OCI-LY7 (cell line): ENCODE results near the gene SLC37A1. TPM values are rescaled to one million over a fixed set of nuclear protein-coding genes. Genes with fewer than 3 reads are reported as not detected.

Experiments
- BruUV-seq: library from RNA; stranded (reverse); fragments of 400-500 nt; replicated peaks from 2 replicates; lab custom pipeline; 2021; lab: Mats Ljungman, UMichigan
- CTCF ChIA-PET: fragments of 300-600 bp; sonication (Branson Sonifier 250); formaldehyde crosslinking; loops from one replicate; lab custom pipeline; 2022; ENCODE audit warnings: antibody characterized with exemption; ENCODE audit not compliant: unreplicated experiment; lab: Charles Lee
- POLR2A ChIA-PET: fragments of 300-600 bp; sonication (Branson Sonifier 250); formaldehyde crosslinking; loops from one replicate; lab custom pipeline; 2022; ENCODE audit warnings: antibody characterized with exemption; lab: Charles Lee
- DNase-seq: peaks from one replicate; pipeline ENCODE4 v3.0.0-alpha.2; 2015; ENCODE audit warnings: low spot score
- H2AFZ ChIP-seq: fragments of 200-600 bp; sonication (generic), shearing (Covaris generic); 2 replicates; pipeline ENCODE4 v1.6.1; 2014; ENCODE audit warnings: mild to moderate bottlenecking, antibody characterized with exemption, low read length, moderate library complexity
- H3K27ac ChIP-seq: fragments of 200-600 bp; sonication (generic); 2 replicates; pipeline ENCODE4 v1.5.1; 2014; ENCODE audit warnings: mixed run types, low read depth, mild to moderate bottlenecking, moderate library complexity, low read length, inconsistent platforms; ENCODE audit not compliant: poor library complexity, severe bottlenecking
- H3K36me3 ChIP-seq: fragments of 200-600 bp; sonication (generic); 2 replicates; pipeline ENCODE4 v1.6.1; 2014; ENCODE audit warnings: mild to moderate bottlenecking, antibody characterized with exemption, low read length, moderate library complexity, mixed read lengths; ENCODE audit not compliant: insufficient read depth
- H3K4me1 ChIP-seq: fragments of 200-600 bp; sonication (generic); 2 replicates; pipeline ENCODE4 v1.5.1; 2014; ENCODE audit warnings: mild to moderate bottlenecking, low read length; ENCODE audit not compliant: insufficient read depth, poor library complexity, severe bottlenecking
- H3K4me2 ChIP-seq: fragments of 200-600 bp; sonication (generic); 2 replicates; pipeline ENCODE4 v1.6.1; 2014; ENCODE audit warnings: mild to moderate bottlenecking, low read length
- H3K4me3 ChIP-seq: fragments of 200-600 bp; sonication (generic); 2 replicates; pipeline ENCODE4 v1.5.1; 2014; ENCODE audit warnings: mild to moderate bottlenecking, low read depth, low read length; ENCODE audit not compliant: poor library complexity, severe bottlenecking
- H3K79me2 ChIP-seq: fragments of 200-600 bp; sonication (generic); 2 replicates; pipeline ENCODE4 v1.6.1; 2016; ENCODE audit warnings: low read depth, mild to moderate bottlenecking, low read length, moderate library complexity, mixed read lengths; ENCODE audit not compliant: insufficient read depth
- H3K9me2 ChIP-seq: fragments of 200-600 bp; sonication (generic); 2 replicates; pipeline ENCODE4 v1.6.1; 2016; ENCODE audit warnings: mild to moderate bottlenecking, low read length, mixed read lengths; ENCODE audit not compliant: insufficient read depth
- H3K9me3 ChIP-seq: fragments of 200-600 bp; sonication (generic); 2 replicates; pipeline ENCODE4 v1.6.1; 2014; ENCODE audit warnings: mild to moderate bottlenecking, mixed run types, low read length, mixed read lengths
- H4K20me1 ChIP-seq: fragments of 200-600 bp; sonication (generic); 2 replicates; pipeline ENCODE4 v1.6.1; 2014; ENCODE audit warnings: mild to moderate bottlenecking, antibody characterized with exemption, low read length, moderate library complexity, mixed read lengths; ENCODE audit not compliant: insufficient read depth
- CTCF ChIP-seq: fragments of 200-600 bp; sonication (generic); conservative IDR thresholded peaks from 2 replicates; pipeline ENCODE4 v1.5.1; 2014; ENCODE audit warnings: mild to moderate bottlenecking, antibody characterized with exemption, low read length, moderate library complexity, mixed read lengths
- EZH2phosphoT487 ChIP-seq: fragments of 200-600 bp; sonication (generic); IDR thresholded peaks from 2 replicates; pipeline ENCODE4 v1.6.1; 2018; ENCODE audit warnings: low read depth, borderline replicate concordance, mild to moderate bottlenecking, mixed run types, antibody characterized with exemption, low read length, moderate library complexity, mixed read lengths
- intact Hi-C: fragments of 100-400 bp; cut with micrococcal nuclease; formaldehyde crosslinking; loops from one replicate; pipeline ENCODE4 v1.10.0; 2022; ENCODE audit not compliant: unreplicated experiment
- total RNA-seq, 2 experiments: library from RNA; depleted of rRNA in 1 of 2; stranded (reverse); fragments of >200 nt in 1 of 2; shearing (Covaris generic) in 1 of 2; gene quantifications; 2 replicates each; pipeline ENCODE4 v1.2.3, GENCODE V29; 2014 to 2022

Gene SLC37A1
- total RNA-seq, 2 experiments from 2014 or later: 22.5 to 27.6 TPM

- BruUV-seq: no TSS peak
- Histone ChIP-seq H3K9me2 (no peaks in the 10 kb centered on the region), H3K9me3 (0 out of 2 replicates have a peak, but pooled peaks cover 5% of the 10 kb centered on the region), H3K4me1 (no peaks in the 10 kb centered on the region), H3K4me2 (no peak overlapping the region), H3K79me2 (no peaks in the 10 kb centered on the region), H4K20me1 (no peaks in the 10 kb centered on the region), H2AFZ (no peak overlapping the region), H3K4me3 (no peak overlapping the region), H3K27ac (no peak overlapping the region), H3K36me3 (peaks cover 54% of the 10 kb centered on the region)
- no peak for DNase-seq
- ChIA-PET POLR2A (interaction anchor here (0.6 kb wide), 1 partner anchor 8 kb away, joined by 3 read pairs; no protein-coding TSS in a partner anchor), CTCF (no interaction called here)
- TF ChIP-seq CTCF (no peak), EZH2phosphoT487 (no peak)
- intact Hi-C loops: no loop called here
Observed at GRCh38 chr21:42547001-42547905, 33.6 kb downstream of the SLC37A1 start.

- no peak for DNase-seq
- Histone ChIP-seq H3K36me3 (peaks cover 47% of the 10 kb centered on the region), H3K79me2 (no peaks in the 10 kb centered on the region), H3K9me3 (0 out of 2 replicates have a peak, but pooled peaks cover 5% of the 10 kb centered on the region), H3K4me2 (no peak overlapping the region), H2AFZ (no peak overlapping the region), H3K9me2 (no peaks in the 10 kb centered on the region), H3K4me1 (peaks cover under 1% of the 10 kb centered on the region), H4K20me1 (no peaks in the 10 kb centered on the region), H3K4me3 (no peak overlapping the region), H3K27ac (no peak overlapping the region)
- ChIA-PET CTCF (no interaction called here), POLR2A (interaction anchor here (0.6 kb wide), 1 partner anchor 9 kb away, joined by 3 read pairs; no protein-coding TSS in a partner anchor)
- no peak for TF ChIP-seq CTCF
- TF ChIP-seq EZH2phosphoT487: no peak
- intact Hi-C loops: no loop called here
- BruUV-seq: no TSS peak
Observed at GRCh38 chr21:42547906-42548365, 34.3 kb downstream of the SLC37A1 start.
